LNCaP clone FGC (cell line): ENCODE results near the gene DHX29.

Experiments used
- DNase-seq: peaks from one replicate; pipeline ENCODE4 v3.0.0-alpha.2; 2011; ENCODE audit warnings: low read depth
- H3K4me3 ChIP-seq: 2 replicates; pipeline ENCODE4 v1.5.1; 2011; ENCODE audit warnings: mild to moderate bottlenecking, low read depth, low read length, control low read depth
- TF ChIP-seq, protein P1 (sequence below): IDR thresholded peaks from 2 replicates; pipeline ENCODE4 v1.5.1; 2012; ENCODE audit warnings: mild to moderate bottlenecking; ENCODE audit not compliant: control insufficient read depth, insufficient read depth; ENCODE audit errors: extremely low read depth

The DHX29 gene

DNA sequence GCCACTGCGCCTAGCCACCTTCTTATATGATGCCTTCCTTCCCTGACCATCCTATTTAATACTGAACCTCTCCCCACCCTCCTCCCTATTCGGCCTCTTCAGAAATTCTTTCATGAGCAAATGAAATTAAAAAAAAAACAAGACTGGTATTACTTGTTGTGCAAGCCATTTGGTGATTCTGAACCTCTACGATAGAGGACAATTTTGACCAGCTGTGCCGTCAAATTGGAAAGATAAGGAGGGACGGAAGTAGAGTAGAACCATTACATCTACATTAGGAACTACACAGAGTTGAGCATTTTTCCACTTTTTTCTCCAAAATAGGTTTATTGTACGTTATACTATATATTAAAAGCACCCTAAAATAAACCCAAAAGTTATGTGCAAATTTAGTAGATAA is 2.9 kb downstream of the DHX29 start:
- no peak for DNase-seq
- no peak overlapping the region for H3K4me3 ChIP-seq

DNA sequence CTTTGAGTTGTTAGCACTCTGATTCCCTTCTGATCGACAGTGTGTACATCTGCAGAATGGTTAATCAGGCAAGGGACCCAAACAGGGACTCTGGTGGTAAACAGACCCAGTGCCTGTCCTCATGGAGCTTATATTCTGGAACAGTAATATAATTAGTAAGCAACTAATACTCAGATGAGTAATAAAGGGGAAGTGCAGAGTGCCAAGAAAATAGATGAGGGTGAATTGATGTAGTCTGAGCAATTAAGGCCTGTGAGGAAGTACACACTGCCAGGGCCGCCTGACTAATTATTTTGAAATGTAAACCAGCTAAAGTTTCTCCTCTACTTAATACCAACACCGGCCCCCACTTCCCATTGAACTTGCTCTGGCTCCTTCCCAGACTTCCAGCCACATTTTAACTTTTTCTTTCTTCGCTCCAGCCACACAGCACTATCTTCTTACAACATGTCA is 4.2 kb downstream of the DHX29 start:
- no peak for DNase-seq
- H3K4me3 ChIP-seq, result no peak overlapping the region
- TF ChIP-seq, protein P1, sequence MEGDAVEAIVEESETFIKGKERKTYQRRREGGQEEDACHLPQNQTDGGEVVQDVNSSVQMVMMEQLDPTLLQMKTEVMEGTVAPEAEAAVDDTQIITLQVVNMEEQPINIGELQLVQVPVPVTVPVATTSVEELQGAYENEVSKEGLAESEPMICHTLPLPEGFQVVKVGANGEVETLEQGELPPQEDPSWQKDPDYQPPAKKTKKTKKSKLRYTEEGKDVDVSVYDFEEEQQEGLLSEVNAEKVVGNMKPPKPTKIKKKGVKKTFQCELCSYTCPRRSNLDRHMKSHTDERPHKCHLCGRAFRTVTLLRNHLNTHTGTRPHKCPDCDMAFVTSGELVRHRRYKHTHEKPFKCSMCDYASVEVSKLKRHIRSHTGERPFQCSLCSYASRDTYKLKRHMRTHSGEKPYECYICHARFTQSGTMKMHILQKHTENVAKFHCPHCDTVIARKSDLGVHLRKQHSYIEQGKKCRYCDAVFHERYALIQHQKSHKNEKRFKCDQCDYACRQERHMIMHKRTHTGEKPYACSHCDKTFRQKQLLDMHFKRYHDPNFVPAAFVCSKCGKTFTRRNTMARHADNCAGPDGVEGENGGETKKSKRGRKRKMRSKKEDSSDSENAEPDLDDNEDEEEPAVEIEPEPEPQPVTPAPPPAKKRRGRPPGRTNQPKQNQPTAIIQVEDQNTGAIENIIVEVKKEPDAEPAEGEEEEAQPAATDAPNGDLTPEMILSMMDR, result no peak

More for the DNA sequence above, 2.9 kb downstream of the DHX29 start:
- TF ChIP-seq, protein P1, result no peak

DNA sequence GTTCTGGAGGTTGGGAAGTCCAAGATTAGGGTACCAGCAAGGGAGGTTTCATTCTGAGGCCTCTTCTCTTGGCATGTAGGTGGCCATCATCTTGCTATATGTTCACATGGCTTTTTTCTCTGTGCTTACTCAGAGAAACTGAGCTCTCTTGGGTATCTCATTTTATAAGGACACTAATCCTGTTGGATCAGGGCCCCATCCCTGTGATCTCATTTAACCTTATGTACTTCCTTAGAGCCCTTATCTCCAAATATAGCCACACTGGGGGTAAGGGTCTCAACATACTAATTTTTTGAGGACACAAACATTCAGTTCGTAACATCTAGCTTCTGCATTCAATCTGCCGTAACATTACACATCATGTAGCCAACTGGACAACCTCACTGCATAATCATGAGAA is 6.6 kb downstream of the DHX29 start:
- TF ChIP-seq, protein P1, result no peak
- H3K4me3 ChIP-seq, result no peak overlapping the region
- DNase-seq, result no peak

DNA sequence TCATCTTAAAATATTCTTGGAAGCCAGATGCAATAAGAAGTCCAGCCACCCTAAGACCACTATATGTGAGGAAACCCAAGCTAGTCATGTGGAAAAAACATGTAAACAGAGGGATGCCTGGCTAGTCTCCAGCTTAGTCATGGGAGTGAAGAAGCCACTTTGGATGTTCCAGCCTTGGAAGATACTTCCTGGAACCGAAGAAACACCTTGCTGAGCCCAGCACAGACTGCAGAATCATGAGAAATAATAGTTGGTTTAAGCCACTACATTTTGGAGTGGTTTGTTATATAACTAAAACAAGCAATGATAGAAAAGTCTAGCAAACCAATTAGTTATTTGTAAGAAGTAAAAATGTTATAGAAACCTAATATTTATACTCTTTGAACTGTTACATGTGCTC is 12.6 kb downstream of the DHX29 start:
- H3K4me3 ChIP-seq, result no peak overlapping the region
- TF ChIP-seq, protein P1, result no peak

DNA sequence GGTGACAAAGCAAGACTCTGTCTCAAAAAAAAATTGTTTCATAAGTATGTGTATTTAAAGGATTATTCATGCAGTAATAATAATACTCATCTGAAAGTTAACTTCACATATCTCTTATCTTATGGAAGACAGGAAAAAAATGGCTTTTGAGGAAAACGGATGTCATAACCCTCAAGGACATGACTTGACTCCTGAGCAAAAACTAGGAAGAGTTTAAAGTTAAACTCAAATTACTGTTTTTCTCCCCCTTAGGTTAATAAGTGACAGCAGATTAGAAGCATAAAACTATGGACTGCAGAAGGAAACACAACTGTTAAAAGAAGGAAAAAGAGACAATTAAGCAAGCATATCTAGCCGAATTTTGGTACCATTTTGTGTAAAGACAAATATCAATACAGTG is 16.5 kb downstream of the DHX29 start:
- H3K4me3 ChIP-seq, result no peak overlapping the region
- DNase-seq, result no peak
- TF ChIP-seq, protein P1, result no peak

More for the DNA sequence above, 12.6 kb downstream of the DHX29 start:
- no peak for DNase-seq

DNA sequence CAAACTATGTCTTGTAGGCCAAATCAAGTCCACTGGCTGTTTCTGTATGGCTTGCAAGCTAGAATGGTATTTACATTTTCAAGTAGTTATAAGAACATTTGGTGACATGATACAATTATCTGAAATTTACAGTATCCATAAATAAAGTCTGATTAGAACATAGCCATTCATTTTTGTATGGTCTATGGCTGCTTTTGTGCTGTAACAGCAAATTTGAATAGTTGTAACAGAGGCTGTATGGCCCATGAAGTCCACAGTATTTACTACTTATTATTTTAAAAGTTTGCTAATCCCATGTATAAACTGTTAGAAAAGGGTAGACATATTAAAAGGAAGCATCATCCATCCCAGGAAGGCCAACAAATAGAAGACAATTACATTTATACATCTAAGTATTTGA is 17.7 kb downstream of the DHX29 start:
- TF ChIP-seq, protein P1, result no peak
- no peak for DNase-seq
- H3K4me3 ChIP-seq, result no peak overlapping the region

DNA sequence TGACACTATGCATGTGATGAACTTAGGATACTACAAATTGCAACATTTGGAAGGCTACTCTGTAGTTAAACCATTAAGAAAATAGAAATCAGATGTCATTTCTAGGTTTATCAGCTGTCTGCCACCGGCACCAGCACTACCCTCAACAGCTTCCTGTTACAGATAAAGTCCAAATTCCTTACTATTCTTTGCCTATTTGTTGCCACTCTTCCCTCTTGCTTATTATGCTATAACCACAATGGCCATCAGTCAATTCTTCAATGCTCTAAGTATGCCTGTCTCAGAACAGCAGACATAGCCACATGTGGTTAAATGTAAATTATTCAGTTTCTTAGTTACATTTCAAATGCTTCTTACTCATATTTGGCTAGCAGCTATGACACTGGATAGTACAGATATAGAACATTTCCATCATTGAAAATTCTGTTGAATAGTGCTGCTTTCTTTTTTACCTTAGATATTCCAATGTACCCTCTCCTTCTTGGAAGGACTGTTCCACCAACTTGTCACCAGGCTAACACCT is 21.0 kb downstream of the DHX29 start:
- no peak for DNase-seq
- TF ChIP-seq, protein P1, result no peak
- no peak overlapping the region for H3K4me3 ChIP-seq
